HepG2 (cell line): Measurements from ENCODE around the gene TPP2.

Source experiments
- CHD2 ChIP-seq: IDR thresholded peaks from 2 replicates; pipeline ENCODE4 v1.6.1; 2011; ENCODE audit warnings: low read depth, low read length, improper control_type of control experiment
- GABPA ChIP-seq, 2 experiments: IDR thresholded peaks; 2 replicates each; pipeline ENCODE4 v1.6.1; 2011 to 2016; ENCODE audit warnings: low read depth in 2 of 2, low read length in 1 of 2, missing biosample characterization in 1 of 2, missing genetic modification characterization in 1 of 2
- ZNF770 ChIP-seq: sonication (generic); formaldehyde crosslinking; IDR thresholded peaks from 2 replicates; pipeline ENCODE4 v1.5.0; 2020; ENCODE audit warnings: mild to moderate bottlenecking, missing genetic modification reagents

GRCh38 chr13:102567857-102568256, 28.9 kb upstream of the TPP2 start:
- no peak for TF ChIP-seq ZNF770 (CRISPR knock-in tag)
- TF ChIP-seq GABPA (IDR thresholded peaks at IDR 0.05; ENCODE audit: low read depth, low read length) = no peak
- TF ChIP-seq GABPA (CRISPR knock-in tag; IDR thresholded peaks at IDR 0.05; ENCODE audit: low read depth) = no peak
- no peak for TF ChIP-seq CHD2
